Measurements from ENCODE around the gene DUOXA1. TPM values are rescaled to one million over a fixed set of nuclear protein-coding genes. Genes with fewer than 3 reads are reported as not detected.

DUOXA1 gene
- polyA plus RNA-seq, 1 donor (not counting 4 experiments of a cell fraction or from before 2014, with no cell fraction given), result 15.1 TPM

DNA sequence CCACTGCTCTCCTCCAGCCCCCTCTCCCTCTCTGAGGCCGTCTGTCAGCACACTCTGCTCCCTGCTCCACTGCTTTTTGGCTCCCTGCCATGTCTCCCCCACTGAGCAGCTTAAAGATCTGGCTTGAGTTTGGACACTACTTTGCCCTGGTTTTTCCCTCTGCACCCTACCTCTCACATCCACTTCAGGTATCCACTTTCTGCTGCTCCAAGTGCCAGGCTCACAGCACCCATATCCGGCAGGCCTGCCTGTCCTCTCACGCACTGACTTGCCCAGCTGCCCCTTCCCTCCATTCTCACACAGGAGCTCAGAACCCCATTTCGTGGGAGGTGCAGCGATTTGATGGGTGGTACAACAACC lies 3.9 kb upstream of the DUOXA1 start:
- dilution Hi-C loops (cut with MboI; ENCODE audit: extremely low pct_ligation_motif_present, low sequenced_read_pairs), result no loop called here
- Histone ChIP-seq H3K36me3 (ENCODE audit: control insufficient read depth in 2 of 2, extremely low read depth in 1 of 2, insufficient read depth in 2 of 2, low read length in 2 of 2) (peaks cover 2 to 10% of the 10 kb centered on the region in 2 experiments), H3K27me3 (ENCODE audit: control insufficient read depth, extremely low read depth, insufficient read depth, low read length) (no peaks in the 10 kb centered on the region), H3K79me2 (ENCODE audit: control insufficient read depth, insufficient read depth, low read length) (peaks cover 4% of the 10 kb centered on the region), H3K4me3 (ENCODE audit: control insufficient read depth in 2 of 3, extremely low read depth in 1 of 3, insufficient read depth in 2 of 3, low read depth in 1 of 3, low read length in 3 of 3) (peak overlapping the region in 1 of 3 experiments; percentile 16), H2AFZ (ENCODE audit: control insufficient read depth, low read length) (no peak overlapping the region), H3K9me1 (ENCODE audit: control insufficient read depth, extremely low read depth, insufficient read depth, low read length) (no peaks in the 10 kb centered on the region), H3K9me3 (ENCODE audit: control insufficient read depth, low read depth, low read length) (no peaks in the 10 kb centered on the region), H3K27ac (ENCODE audit: control insufficient read depth, insufficient read depth, low read length) (no peak overlapping the region), H4K20me1 (ENCODE audit: control insufficient read depth, extremely low read depth, insufficient read depth, low read length) (no peaks in the 10 kb centered on the region), H3K4me1 (ENCODE audit: control insufficient read depth, extremely low read depth, insufficient read depth, low read length) (peaks cover 28% of the 10 kb centered on the region), H3K9ac (ENCODE audit: control insufficient read depth, extremely low read depth, insufficient read depth, low read length) (no peak overlapping the region), H3K4me2 (ENCODE audit: control insufficient read depth, extremely low read depth, insufficient read depth, low read depth, low read length) (peak overlapping the region; percentile 27)
- DNase-seq (ENCODE audit: low read depth, low spot score), result no peak
- TF ChIP-seq, protein P1, sequence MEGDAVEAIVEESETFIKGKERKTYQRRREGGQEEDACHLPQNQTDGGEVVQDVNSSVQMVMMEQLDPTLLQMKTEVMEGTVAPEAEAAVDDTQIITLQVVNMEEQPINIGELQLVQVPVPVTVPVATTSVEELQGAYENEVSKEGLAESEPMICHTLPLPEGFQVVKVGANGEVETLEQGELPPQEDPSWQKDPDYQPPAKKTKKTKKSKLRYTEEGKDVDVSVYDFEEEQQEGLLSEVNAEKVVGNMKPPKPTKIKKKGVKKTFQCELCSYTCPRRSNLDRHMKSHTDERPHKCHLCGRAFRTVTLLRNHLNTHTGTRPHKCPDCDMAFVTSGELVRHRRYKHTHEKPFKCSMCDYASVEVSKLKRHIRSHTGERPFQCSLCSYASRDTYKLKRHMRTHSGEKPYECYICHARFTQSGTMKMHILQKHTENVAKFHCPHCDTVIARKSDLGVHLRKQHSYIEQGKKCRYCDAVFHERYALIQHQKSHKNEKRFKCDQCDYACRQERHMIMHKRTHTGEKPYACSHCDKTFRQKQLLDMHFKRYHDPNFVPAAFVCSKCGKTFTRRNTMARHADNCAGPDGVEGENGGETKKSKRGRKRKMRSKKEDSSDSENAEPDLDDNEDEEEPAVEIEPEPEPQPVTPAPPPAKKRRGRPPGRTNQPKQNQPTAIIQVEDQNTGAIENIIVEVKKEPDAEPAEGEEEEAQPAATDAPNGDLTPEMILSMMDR (optimal IDR thresholded peaks at IDR 0.05 in 1 of 3, IDR thresholded peaks at IDR 0.05 in 1 of 3, conservative IDR thresholded peaks at IDR 0.05 in 1 of 3; ENCODE audit: extremely low read depth in 1 of 3, insufficient read depth in 2 of 3, low read length in 3 of 3), result no peak
- TF ChIP-seq EZH2 (IDR thresholded peaks at IDR 0.05; ENCODE audit: low read length), result no peak
- peak; percentile 66 for FAIRE-seq

DNA sequence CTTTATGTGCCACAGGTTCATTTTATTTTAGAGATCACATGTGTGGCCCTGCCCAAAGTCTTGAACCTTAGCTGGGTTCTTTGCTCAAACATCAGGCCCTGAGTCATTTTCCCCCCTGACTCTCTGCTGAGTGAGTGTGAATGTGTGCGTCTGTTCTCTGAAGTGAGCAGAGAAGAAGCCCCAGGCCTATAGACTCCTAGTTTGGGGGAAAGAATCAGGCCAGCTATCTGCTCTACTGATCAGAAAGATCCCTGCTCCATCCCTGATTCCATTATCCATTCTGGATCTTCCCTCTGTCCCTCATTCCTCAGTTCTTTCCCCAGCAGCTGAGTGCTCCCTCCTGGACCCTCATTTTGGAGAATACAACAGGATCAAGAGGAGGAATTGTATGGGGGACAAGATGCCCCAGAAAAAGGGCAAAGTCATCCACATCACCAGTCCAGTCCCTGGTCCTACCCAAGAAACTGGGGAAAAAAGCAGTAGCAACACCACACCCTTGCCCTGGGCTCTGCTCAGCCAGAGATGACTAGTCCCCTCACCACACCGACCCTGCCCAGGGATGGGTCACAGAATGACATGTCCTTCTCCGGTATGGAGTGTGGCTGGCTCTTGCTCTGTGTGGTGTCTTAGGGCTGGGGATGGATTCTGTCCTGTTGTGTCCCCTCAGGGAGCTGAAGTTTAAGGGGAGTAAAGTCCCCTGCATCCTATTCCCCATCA lies 3.3 kb upstream of the DUOXA1 start:
- dilution Hi-C loops (cut with MboI; ENCODE audit: extremely low pct_ligation_motif_present, low sequenced_read_pairs), result no loop called here
- Histone ChIP-seq H3K36me3 (ENCODE audit: control insufficient read depth in 2 of 2, extremely low read depth in 1 of 2, insufficient read depth in 2 of 2, low read length in 2 of 2) (peaks cover 0 to 7% of the 10 kb centered on the region in 2 experiments), H2AFZ (ENCODE audit: control insufficient read depth, low read length) (no peak overlapping the region), H3K4me3 (ENCODE audit: control insufficient read depth in 2 of 3, extremely low read depth in 1 of 3, insufficient read depth in 2 of 3, low read depth in 1 of 3, low read length in 3 of 3) (peak overlapping the region in 1 of 3 experiments; percentile 16), H3K27me3 (ENCODE audit: control insufficient read depth, extremely low read depth, insufficient read depth, low read length) (no peaks in the 10 kb centered on the region), H3K4me2 (ENCODE audit: control insufficient read depth, extremely low read depth, insufficient read depth, low read depth, low read length) (peak overlapping the region; percentile 27), H3K4me1 (ENCODE audit: control insufficient read depth, extremely low read depth, insufficient read depth, low read length) (peaks cover 28% of the 10 kb centered on the region), H4K20me1 (ENCODE audit: control insufficient read depth, extremely low read depth, insufficient read depth, low read length) (no peaks in the 10 kb centered on the region), H3K9ac (ENCODE audit: control insufficient read depth, extremely low read depth, insufficient read depth, low read length) (no peak overlapping the region), H3K9me1 (ENCODE audit: control insufficient read depth, extremely low read depth, insufficient read depth, low read length) (no peaks in the 10 kb centered on the region), H3K79me2 (ENCODE audit: control insufficient read depth, insufficient read depth, low read length) (peaks cover 4% of the 10 kb centered on the region), H3K27ac (ENCODE audit: control insufficient read depth, insufficient read depth, low read length) (no peak overlapping the region), H3K9me3 (ENCODE audit: control insufficient read depth, low read depth, low read length) (no peaks in the 10 kb centered on the region)
- FAIRE-seq (peak; percentile 36), DNase-seq (ENCODE audit: low read depth, low spot score) (no peak)
- no peak for TF ChIP-seq EZH2 (IDR thresholded peaks at IDR 0.05; ENCODE audit: low read length)
- TF ChIP-seq, protein P1 (optimal IDR thresholded peaks at IDR 0.05 in 1 of 3, IDR thresholded peaks at IDR 0.05 in 1 of 3, conservative IDR thresholded peaks at IDR 0.05 in 1 of 3; ENCODE audit: extremely low read depth in 1 of 3, insufficient read depth in 2 of 3, low read length in 3 of 3), result no peak

All from keratinocyte (primary cell).